ENCODE data around the gene TMEM30A.

DNA sequence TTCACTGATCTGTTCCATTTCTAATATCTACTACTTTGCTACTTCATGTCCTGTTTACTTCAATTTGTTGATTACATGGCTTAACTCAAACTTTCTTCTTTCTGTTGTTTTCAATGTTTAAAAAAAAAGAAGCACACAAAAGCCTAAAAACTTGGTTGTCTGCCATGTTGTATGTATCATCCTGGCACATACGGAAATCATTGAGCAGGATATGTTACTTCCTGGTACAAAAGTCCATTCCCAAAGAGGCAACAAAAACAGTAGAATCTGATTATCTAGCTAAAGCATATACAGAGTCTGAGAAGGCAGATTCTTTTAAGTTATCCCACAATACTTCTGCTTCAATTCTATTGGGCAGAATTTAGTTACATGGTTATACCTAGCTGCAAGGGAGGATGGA is 64.2 kb downstream of the TMEM30A start:
- TF ChIP-seq POLR2AphosphoS5 (IDR thresholded peaks at IDR 0.05; ENCODE audit: borderline replicate concordance, low read depth, low read length) (no peak), EZH2 (IDR thresholded peaks at IDR 0.05) (no peak), FOXP2 (optimal IDR thresholded peaks at IDR 0.05; ENCODE audit: control extremely low read depth, extremely low read length, insufficient read depth) (no peak)

Data from SK-N-MC (cell line).